H9 (cell line): ENCODE measurements around the gene RNU1-3. TPM values are rescaled to one million over a fixed set of nuclear protein-coding genes. Genes with fewer than 3 reads are reported as not detected.
A peak's percentile ranks its signal among the peaks of the same experiment; 100 is the strongest.
"Not testable (repeated sequence)": the region's sequence is repeated elsewhere in the genome, so short reads cannot be mapped to it uniquely, and the experiment has no call there.

ENCODE experiments used
- DNase-seq: peaks from one replicate; pipeline ENCODE4 v3.0.0-alpha.2; 2017
- H2AFZ ChIP-seq: one replicate; pipeline ENCODE4 v1.6.1; 2013; ENCODE audit warnings: mild to moderate bottlenecking, low read length, control low read depth, moderate library complexity
- H2AK5ac ChIP-seq: 2 replicates; pipeline ENCODE4 v1.6.1; 2013; ENCODE audit warnings: low read length, control low read depth, mixed read lengths; ENCODE audit not compliant: insufficient read length
- H2BK120ac ChIP-seq: one replicate; pipeline ENCODE4 v1.6.1; 2013; ENCODE audit warnings: low read depth, mild to moderate bottlenecking, low read length, control low read depth, inconsistent platforms; ENCODE audit not compliant: poor library complexity, severe bottlenecking
- H2BK12ac ChIP-seq: 2 replicates; pipeline ENCODE4 v1.6.1; 2013; ENCODE audit warnings: low read length, control low read depth, mixed read lengths, low read depth; ENCODE audit not compliant: insufficient read length
- H2BK15ac ChIP-seq: 2 replicates; pipeline ENCODE4 v1.6.1; 2013; ENCODE audit warnings: low read depth, low read length, control low read depth
- H2BK20ac ChIP-seq: one replicate; pipeline ENCODE4 v1.6.1; 2013; ENCODE audit warnings: low read depth, mild to moderate bottlenecking, low read length, control low read depth, inconsistent platforms; ENCODE audit not compliant: poor library complexity, severe bottlenecking
- H2BK5ac ChIP-seq: 2 replicates; pipeline ENCODE4 v1.6.1; 2013; ENCODE audit warnings: low read length, control low read depth, mixed read lengths; ENCODE audit not compliant: insufficient read length
- H3K14ac ChIP-seq: 2 replicates; pipeline ENCODE4 v1.6.1; 2013; ENCODE audit warnings: low read length, control low read depth; ENCODE audit not compliant: insufficient read depth
- H3K18ac ChIP-seq: 2 replicates; pipeline ENCODE4 v1.6.1; 2013; ENCODE audit warnings: low read depth, mild to moderate bottlenecking, mixed read lengths, low read length, control low read depth; ENCODE audit not compliant: insufficient read length
- H3K23ac ChIP-seq: 2 replicates; pipeline ENCODE4 v1.6.1; 2013; ENCODE audit warnings: low read length, control low read depth, mixed read lengths, low read depth; ENCODE audit not compliant: insufficient read length
- H3K23me2 ChIP-seq: 2 replicates; pipeline ENCODE4 v1.6.1; 2013; ENCODE audit warnings: low read depth, mild to moderate bottlenecking, mixed read lengths, low read length, control low read depth; ENCODE audit not compliant: insufficient read length, poor library complexity, severe bottlenecking
- H3K27ac ChIP-seq: 2 replicates; pipeline ENCODE4 v1.5.1; 2013; ENCODE audit warnings: low read length, control low read depth, mixed read lengths, low read depth; ENCODE audit not compliant: insufficient read length
- H3K27me3 ChIP-seq: 2 replicates; pipeline ENCODE4 v1.6.1; 2013; ENCODE audit warnings: low read length, control low read depth, inconsistent platforms; ENCODE audit not compliant: insufficient read depth
- H3K4ac ChIP-seq: 2 replicates; pipeline ENCODE4 v1.6.1; 2013; ENCODE audit warnings: low read depth, mild to moderate bottlenecking, control low read depth, inconsistent platforms, low read length, moderate library complexity
- H3K4me1 ChIP-seq: 2 replicates; pipeline ENCODE4 v1.6.1; 2013; ENCODE audit warnings: low read length, control low read depth, inconsistent platforms; ENCODE audit not compliant: insufficient read depth
- H3K4me2 ChIP-seq: 2 replicates; pipeline ENCODE4 v1.6.1; 2013; ENCODE audit warnings: low read length, control low read depth, mixed read lengths; ENCODE audit not compliant: insufficient read length, insufficient read depth
- H3K56ac ChIP-seq: 2 replicates; pipeline ENCODE4 v1.6.1; 2013; ENCODE audit warnings: low read depth, mild to moderate bottlenecking, mixed read lengths, low read length, control low read depth; ENCODE audit not compliant: insufficient read length
- H3K79me1 ChIP-seq: 2 replicates; pipeline ENCODE4 v1.6.1; 2013; ENCODE audit warnings: low read depth, mild to moderate bottlenecking, moderate library complexity, low read length, control low read depth, inconsistent platforms; ENCODE audit not compliant: insufficient read depth, poor library complexity, severe bottlenecking
- H3K79me2 ChIP-seq: 2 replicates; pipeline ENCODE4 v1.6.1; 2013; ENCODE audit warnings: low read length, control low read depth, inconsistent platforms; ENCODE audit not compliant: insufficient read depth
- H3K9ac ChIP-seq: 2 replicates; pipeline ENCODE4 v1.6.1; 2013; ENCODE audit warnings: low read length, control low read depth, mixed read lengths; ENCODE audit not compliant: insufficient read length; ENCODE audit errors: extremely low read depth
- H3K9me3 ChIP-seq: one replicate; pipeline ENCODE4 v1.6.1; 2013; ENCODE audit warnings: low read depth, low read length, inconsistent platforms; ENCODE audit not compliant: control insufficient read depth
- H3T11ph ChIP-seq: one replicate; pipeline ENCODE4 v1.6.1; 2013; ENCODE audit warnings: mild to moderate bottlenecking, low read length, control low read depth, inconsistent platforms
- H4K20me1 ChIP-seq: one replicate; pipeline ENCODE4 v1.6.1; 2013; ENCODE audit not compliant: control insufficient read depth, insufficient read length, insufficient read depth
- H4K5ac ChIP-seq: 2 replicates; pipeline ENCODE4 v1.6.1; 2013; ENCODE audit warnings: low read depth, mild to moderate bottlenecking, mixed read lengths, low read length, control low read depth; ENCODE audit not compliant: insufficient read length
- H4K8ac ChIP-seq: replicated peaks from 2 replicates; pipeline ENCODE4 v1.6.1; 2013; ENCODE audit warnings: low read length, control low read depth, mixed read lengths, low read depth; ENCODE audit not compliant: insufficient read length
- H4K91ac ChIP-seq: 2 replicates; pipeline ENCODE4 v1.6.1; 2013; ENCODE audit warnings: low read depth, mild to moderate bottlenecking, moderate library complexity, mixed read lengths, low read length, control low read depth; ENCODE audit not compliant: insufficient read length
- H3K27ac Mint-ChIP-seq, 3 experiments: 2 replicates in 2 of 3; 3 replicates in 1 of 3; pipeline ENCODE4 v1.8.0; 2020 to 2021; ENCODE audit warnings: mixed read lengths in 3 of 3, mild to moderate bottlenecking in 1 of 3, moderate library complexity in 1 of 3
- H3K27me3 Mint-ChIP-seq: 2 replicates; pipeline ENCODE4 v1.8.0; 2021; ENCODE audit warnings: low read depth, mild to moderate bottlenecking, moderate library complexity, mixed read lengths
- H3K36me3 Mint-ChIP-seq, 3 experiments: 2 replicates in 2 of 3; 3 replicates in 1 of 3; pipeline ENCODE4 v1.8.0; 2020 to 2021; ENCODE audit warnings: low read depth in 3 of 3, mixed read lengths in 3 of 3; ENCODE audit not compliant: insufficient read depth in 1 of 3
- H3K4me1 Mint-ChIP-seq, 2 experiments: 2 replicates each; pipeline ENCODE4 v1.8.0; 2020; ENCODE audit warnings: mixed read lengths in 2 of 2
- H3K4me3 Mint-ChIP-seq, 2 experiments: 2 replicates in 1 of 2; 3 replicates in 1 of 2; pipeline ENCODE4 v1.8.0; 2020 to 2021; ENCODE audit warnings: mild to moderate bottlenecking in 2 of 2, mixed read lengths in 2 of 2, moderate library complexity in 1 of 2
- H3K9me3 Mint-ChIP-seq, 2 experiments: 2 replicates in 1 of 2; 3 replicates in 1 of 2; pipeline ENCODE4 v1.8.0; 2020; ENCODE audit warnings: mild to moderate bottlenecking in 2 of 2, mixed read lengths in 2 of 2, moderate library complexity in 1 of 2
- CTCF ChIP-seq: fragments of 200-600 bp; sonication (generic); conservative IDR thresholded peaks from 3 replicates; pipeline ENCODE4 v1.8.0; 2021; ENCODE audit warnings: antibody characterized with exemption, mild to moderate bottlenecking
- WGBS: extraction: QIAGEN DNeasy Blood & Tissue Kit; methylation state at CpG from one replicate; pipeline ENCODE4 v1.1.7; 2013; ENCODE audit warnings: missing lambda C conversion rate, low lambda C conversion rate, mixed read lengths; ENCODE audit not compliant: insufficient read length; ENCODE audit errors: extremely low coverage; 5-methylcytosine and 5-hydroxymethylcytosine counted together
- total RNA-seq: library from RNA; stranded (reverse); gene quantifications from 2 replicates; pipeline ENCODE4 v1.2.1, GENCODE V29; 2021

The RNU1-3 gene
- total RNA-seq, 1 experiment from 2014 or later, result 2,051 TPM

- H3K56ac ChIP-seq, H2BK5ac ChIP-seq, H4K8ac ChIP-seq, H3T11ph ChIP-seq, H3K27ac ChIP-seq, H3K27ac Mint-ChIP-seq, H4K91ac ChIP-seq, H3K4me1 Mint-ChIP-seq, H2BK20ac ChIP-seq, H2AK5ac ChIP-seq, H2BK15ac ChIP-seq, H4K5ac ChIP-seq, H3K27me3 ChIP-seq, H2BK120ac ChIP-seq, H2BK12ac ChIP-seq, H3K36me3 Mint-ChIP-seq, H3K4me1 ChIP-seq, H3K4me3 Mint-ChIP-seq, H3K79me1 ChIP-seq, H3K9me3 Mint-ChIP-seq, H3K23ac ChIP-seq, H4K20me1 ChIP-seq, H3K9me3 ChIP-seq, H2AFZ ChIP-seq, H3K4ac ChIP-seq, H3K79me2 ChIP-seq: not testable (repeated sequence)
- Histone ChIP-seq H3K14ac (peak overlapping the region; percentile 72), H3K4me2 (peak overlapping the region; percentile 81), H3K23me2 (peaks cover 14% of the 10 kb centered on the region), H3K18ac (peak overlapping the region; percentile 44), H3K9ac (peak overlapping the region; percentile 66)
- no CpG with 5 or more reads among the region's 61 CpGs for WGBS
- peak; percentile 99 for DNase-seq
- TF ChIP-seq CTCF, result peak; percentile 66
- peaks cover 23% of the 10 kb centered on the region for H3K27me3 Mint-ChIP-seq
Observed at GRCh38 chr1:16644482-16645270, 22.1 kb downstream of the RNU1-3 start.
